Measurements from ENCODE around the gene ZCCHC7. TPM values are rescaled to one million over a fixed set of nuclear protein-coding genes. Genes with fewer than 3 reads are reported as not detected.
"Not testable (repeated sequence)": the region's sequence is repeated elsewhere in the genome, so short reads cannot be mapped to it uniquely, and the experiment has no call there.

The ZCCHC7 gene
- total RNA-seq, 1 donor from 2014 or later, result 30.8 TPM

DNA sequence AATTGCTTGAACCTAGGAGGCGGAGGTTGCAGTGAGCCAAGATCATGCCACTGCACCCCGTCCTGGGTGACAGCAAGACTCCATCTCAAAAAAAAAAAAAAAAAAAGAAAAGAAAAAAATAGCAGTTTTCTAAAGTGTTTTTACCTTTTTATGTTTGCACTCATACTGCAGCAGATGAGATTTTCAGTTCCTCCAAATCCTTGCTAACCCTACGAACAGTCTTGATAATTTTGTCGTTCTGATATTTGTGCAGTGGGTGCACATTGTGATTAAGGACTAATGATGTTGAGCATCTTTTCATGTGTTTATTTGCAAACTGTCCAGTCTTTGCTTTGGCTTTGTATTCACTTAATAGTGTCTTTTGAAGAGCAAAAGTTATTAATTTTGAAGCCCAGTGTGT, 42.9 kb downstream of the ZCCHC7 start:
- Histone ChIP-seq H3K27ac (ENCODE audit: low read depth, low read length) (no peak overlapping the region), H3K9me3 (ENCODE audit: control insufficient read depth in 3 of 3, low read length in 3 of 3) (no peaks in the 10 kb centered on the region), H3K27me3 (ENCODE audit: control insufficient read depth in 3 of 3, insufficient read depth in 3 of 3, low read length in 3 of 3) (no peaks in the 10 kb centered on the region), H3K9ac (ENCODE audit: low read depth in 1 of 3, low read length in 3 of 3) (no peak overlapping the region), H3K4me3 (ENCODE audit: low read length in 3 of 3) (no peak overlapping the region), H3K36me3 (ENCODE audit: control insufficient read depth in 3 of 3, insufficient read depth in 3 of 3, low read length in 3 of 3) (peaks cover 0 to 5% (median 5%) of the 10 kb centered on the region in 3 donors), H3K4me1 (ENCODE audit: control insufficient read depth in 3 of 3, insufficient read depth in 3 of 3, low read length in 3 of 3) (no peaks in the 10 kb centered on the region)

GRCh38 chr9:37164335-37164734, 44.0 kb downstream of the ZCCHC7 start:
- H3K4me1 ChIP-seq (ENCODE audit: control insufficient read depth in 3 of 3, insufficient read depth in 3 of 3, low read length in 3 of 3); H3K36me3 ChIP-seq (ENCODE audit: control insufficient read depth in 3 of 3, insufficient read depth in 3 of 3, low read length in 3 of 3); H3K27ac ChIP-seq (ENCODE audit: low read depth, low read length); H3K4me3 ChIP-seq (ENCODE audit: low read length in 3 of 3); H3K9me3 ChIP-seq (ENCODE audit: control insufficient read depth in 3 of 3, low read length in 3 of 3); H3K9ac ChIP-seq (ENCODE audit: low read depth in 1 of 3, low read length in 3 of 3); H3K27me3 ChIP-seq (ENCODE audit: control insufficient read depth in 3 of 3, insufficient read depth in 3 of 3, low read length in 3 of 3): not testable (repeated sequence)

- Histone ChIP-seq H3K9ac (ENCODE audit: low read depth in 1 of 3, low read length in 3 of 3) (no peak overlapping the region), H3K27ac (ENCODE audit: low read depth, low read length) (no peak overlapping the region), H3K4me1 (ENCODE audit: control insufficient read depth in 3 of 3, insufficient read depth in 3 of 3, low read length in 3 of 3) (no peaks in the 10 kb centered on the region), H3K36me3 (ENCODE audit: control insufficient read depth in 3 of 3, insufficient read depth in 3 of 3, low read length in 3 of 3) (peaks cover 0 to 5% (median 4%) of the 10 kb centered on the region in 3 donors), H3K9me3 (ENCODE audit: control insufficient read depth in 3 of 3, low read length in 3 of 3) (no peaks in the 10 kb centered on the region), H3K4me3 (ENCODE audit: low read length in 3 of 3) (no peak overlapping the region), H3K27me3 (ENCODE audit: control insufficient read depth in 3 of 3, insufficient read depth in 3 of 3, low read length in 3 of 3) (no peaks in the 10 kb centered on the region)
Measured at GRCh38 chr9:37165644-37166043, 45.3 kb downstream of the ZCCHC7 start.

DNA sequence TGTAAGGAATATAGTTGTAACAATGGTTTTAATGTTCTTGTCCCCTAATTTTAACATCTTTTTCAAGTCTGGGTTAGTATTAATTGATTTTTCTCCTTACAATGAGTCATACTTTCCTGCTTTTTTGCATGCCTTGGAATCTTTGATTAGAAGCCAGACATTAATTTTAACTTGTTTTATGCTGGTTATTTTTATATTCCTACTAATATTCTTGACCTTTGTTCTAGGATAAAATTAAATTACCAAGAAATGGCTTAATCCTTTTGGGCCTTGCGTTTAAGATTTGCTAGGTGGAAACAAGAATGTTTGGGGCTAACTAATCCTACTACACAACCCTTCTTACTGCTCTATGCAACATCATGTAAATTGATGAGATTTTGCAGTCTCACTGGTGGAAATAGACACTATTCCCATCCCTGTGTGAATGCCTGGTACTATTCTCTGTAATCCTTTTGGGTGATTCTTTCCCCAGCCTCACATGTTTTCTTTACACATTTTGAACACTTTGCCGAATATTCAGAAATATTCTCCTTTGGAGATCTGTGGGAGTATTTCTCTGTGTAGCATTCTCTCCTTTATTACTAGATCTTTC, 47.2 kb downstream of the ZCCHC7 start:
- H3K4me1 ChIP-seq (ENCODE audit: control insufficient read depth in 3 of 3, insufficient read depth in 3 of 3, low read length in 3 of 3), result no peaks in the 10 kb centered on the region
- no peak overlapping the region for H3K9ac ChIP-seq (ENCODE audit: low read depth in 1 of 3, low read length in 3 of 3)
- peaks cover 0 to 2% (median 0%) of the 10 kb centered on the region in 3 donors for H3K36me3 ChIP-seq (ENCODE audit: control insufficient read depth in 3 of 3, insufficient read depth in 3 of 3, low read length in 3 of 3)
- H3K4me3 ChIP-seq (ENCODE audit: low read length in 3 of 3), result no peak overlapping the region
- no peaks in the 10 kb centered on the region for H3K27me3 ChIP-seq (ENCODE audit: control insufficient read depth in 3 of 3, insufficient read depth in 3 of 3, low read length in 3 of 3)
- no peaks in the 10 kb centered on the region for H3K9me3 ChIP-seq (ENCODE audit: control insufficient read depth in 3 of 3, low read length in 3 of 3)
- H3K27ac ChIP-seq (ENCODE audit: low read depth, low read length), result no peak overlapping the region

- Histone ChIP-seq H3K9ac (ENCODE audit: low read depth in 1 of 3, low read length in 3 of 3) (no peak overlapping the region), H3K27ac (ENCODE audit: low read depth, low read length) (no peak overlapping the region), H3K4me3 (ENCODE audit: low read length in 3 of 3) (no peak overlapping the region), H3K36me3 (ENCODE audit: control insufficient read depth in 3 of 3, insufficient read depth in 3 of 3, low read length in 3 of 3) (peaks cover 0 to 2% (median 0%) of the 10 kb centered on the region in 3 donors), H3K27me3 (ENCODE audit: control insufficient read depth in 3 of 3, insufficient read depth in 3 of 3, low read length in 3 of 3) (no peaks in the 10 kb centered on the region), H3K9me3 (ENCODE audit: control insufficient read depth in 3 of 3, low read length in 3 of 3) (no peaks in the 10 kb centered on the region), H3K4me1 (ENCODE audit: control insufficient read depth in 3 of 3, insufficient read depth in 3 of 3, low read length in 3 of 3) (no peaks in the 10 kb centered on the region)
Measured at GRCh38 chr9:37172557-37172956, 52.2 kb downstream of the ZCCHC7 start.

GRCh38 chr9:37174247-37174646, 53.9 kb downstream of the ZCCHC7 start:
- Histone ChIP-seq H3K9me3 (ENCODE audit: control insufficient read depth in 3 of 3, low read length in 3 of 3) (no peaks in the 10 kb centered on the region), H3K4me1 (ENCODE audit: control insufficient read depth in 3 of 3, insufficient read depth in 3 of 3, low read length in 3 of 3) (no peaks in the 10 kb centered on the region), H3K4me3 (ENCODE audit: low read length in 3 of 3) (no peak overlapping the region), H3K27ac (ENCODE audit: low read depth, low read length) (no peak overlapping the region), H3K36me3 (ENCODE audit: control insufficient read depth in 3 of 3, insufficient read depth in 3 of 3, low read length in 3 of 3) (peaks cover 0 to 2% (median 0%) of the 10 kb centered on the region in 3 donors), H3K27me3 (ENCODE audit: control insufficient read depth in 3 of 3, insufficient read depth in 3 of 3, low read length in 3 of 3) (no peaks in the 10 kb centered on the region), H3K9ac (ENCODE audit: low read depth in 1 of 3, low read length in 3 of 3) (no peak overlapping the region)

GRCh38 chr9:37178742-37179141, 58.4 kb downstream of the ZCCHC7 start:
- H3K4me1 ChIP-seq (ENCODE audit: control insufficient read depth in 3 of 3, insufficient read depth in 3 of 3, low read length in 3 of 3), result no peaks in the 10 kb centered on the region
- no peaks in the 10 kb centered on the region for H3K9me3 ChIP-seq (ENCODE audit: control insufficient read depth in 3 of 3, low read length in 3 of 3)
- no peak overlapping the region for H3K9ac ChIP-seq (ENCODE audit: low read depth in 1 of 3, low read length in 3 of 3)
- H3K27ac ChIP-seq (ENCODE audit: low read depth, low read length), result no peak overlapping the region
- H3K27me3 ChIP-seq (ENCODE audit: control insufficient read depth in 3 of 3, insufficient read depth in 3 of 3, low read length in 3 of 3), result no peaks in the 10 kb centered on the region
- H3K36me3 ChIP-seq (ENCODE audit: control insufficient read depth in 3 of 3, insufficient read depth in 3 of 3, low read length in 3 of 3), result no peaks in the 10 kb centered on the region
- H3K4me3 ChIP-seq (ENCODE audit: low read length in 3 of 3), result no peak overlapping the region

DNA sequence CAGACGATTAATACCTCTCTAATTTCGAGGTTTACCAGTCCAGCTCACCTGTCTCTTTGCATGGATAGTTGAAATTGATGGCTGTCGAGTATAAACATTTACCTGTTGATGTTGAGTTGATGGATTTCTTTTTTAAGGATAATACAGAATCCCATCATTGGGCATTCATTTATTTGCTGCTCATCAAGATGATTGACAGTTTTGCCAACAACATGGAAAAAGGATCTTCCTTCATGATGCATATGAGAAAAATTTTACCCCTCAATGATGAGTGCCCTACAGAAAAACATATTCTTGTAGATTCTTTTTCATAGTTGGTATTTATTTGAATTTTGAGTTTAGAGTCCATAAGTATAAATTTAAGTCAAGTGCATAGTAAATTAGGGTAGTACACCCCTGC, 59.2 kb downstream of the ZCCHC7 start:
- Histone ChIP-seq H3K9me3 (ENCODE audit: control insufficient read depth in 3 of 3, low read length in 3 of 3) (no peaks in the 10 kb centered on the region), H3K4me3 (ENCODE audit: low read length in 3 of 3) (no peak overlapping the region), H3K27ac (ENCODE audit: low read depth, low read length) (no peak overlapping the region), H3K9ac (ENCODE audit: low read depth in 1 of 3, low read length in 3 of 3) (no peak overlapping the region), H3K27me3 (ENCODE audit: control insufficient read depth in 3 of 3, insufficient read depth in 3 of 3, low read length in 3 of 3) (no peaks in the 10 kb centered on the region), H3K4me1 (ENCODE audit: control insufficient read depth in 3 of 3, insufficient read depth in 3 of 3, low read length in 3 of 3) (no peaks in the 10 kb centered on the region), H3K36me3 (ENCODE audit: control insufficient read depth in 3 of 3, insufficient read depth in 3 of 3, low read length in 3 of 3) (no peaks in the 10 kb centered on the region)

GRCh38 chr9:37180138-37180537, 59.8 kb downstream of the ZCCHC7 start:
- Histone ChIP-seq H3K4me3 (ENCODE audit: low read length in 3 of 3) (no peak overlapping the region), H3K27me3 (ENCODE audit: control insufficient read depth in 3 of 3, insufficient read depth in 3 of 3, low read length in 3 of 3) (no peaks in the 10 kb centered on the region), H3K27ac (ENCODE audit: low read depth, low read length) (no peak overlapping the region), H3K36me3 (ENCODE audit: control insufficient read depth in 3 of 3, insufficient read depth in 3 of 3, low read length in 3 of 3) (no peaks in the 10 kb centered on the region), H3K9me3 (ENCODE audit: control insufficient read depth in 3 of 3, low read length in 3 of 3) (no peaks in the 10 kb centered on the region), H3K4me1 (ENCODE audit: control insufficient read depth in 3 of 3, insufficient read depth in 3 of 3, low read length in 3 of 3) (no peaks in the 10 kb centered on the region), H3K9ac (ENCODE audit: low read depth in 1 of 3, low read length in 3 of 3) (no peak overlapping the region)

DNA sequence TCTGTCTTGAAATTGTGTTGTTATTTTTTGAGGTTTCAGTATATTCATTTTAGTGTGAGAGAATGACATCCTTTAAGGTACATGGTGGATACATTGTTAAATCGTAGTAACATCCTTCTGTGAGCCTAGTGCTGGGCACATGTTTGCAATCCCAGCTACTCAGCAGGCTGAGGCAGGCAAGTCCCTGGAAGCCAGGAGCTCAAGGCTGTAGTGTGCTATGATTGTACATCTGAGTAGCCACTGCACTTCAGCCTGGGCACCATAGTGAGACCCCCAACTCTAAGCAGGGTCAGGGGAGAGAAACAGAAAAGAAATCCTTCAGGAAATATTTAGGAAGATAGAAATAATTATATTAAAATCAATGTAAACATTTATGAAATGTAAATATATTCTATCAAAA, 62.3 kb downstream of the ZCCHC7 start:
- H3K4me1 ChIP-seq (ENCODE audit: control insufficient read depth in 3 of 3, insufficient read depth in 3 of 3, low read length in 3 of 3), result no peaks in the 10 kb centered on the region
- H3K4me3 ChIP-seq (ENCODE audit: low read length in 3 of 3), result no peak overlapping the region
- H3K36me3 ChIP-seq (ENCODE audit: control insufficient read depth in 3 of 3, insufficient read depth in 3 of 3, low read length in 3 of 3), result no peaks in the 10 kb centered on the region

More for the DNA sequence above, 62.3 kb downstream of the ZCCHC7 start:
- no peaks in the 10 kb centered on the region for H3K9me3 ChIP-seq (ENCODE audit: control insufficient read depth in 3 of 3, low read length in 3 of 3)
- H3K9ac ChIP-seq (ENCODE audit: low read depth in 1 of 3, low read length in 3 of 3), result no peak overlapping the region
- no peak overlapping the region for H3K27ac ChIP-seq (ENCODE audit: low read depth, low read length)
- no peaks in the 10 kb centered on the region for H3K27me3 ChIP-seq (ENCODE audit: control insufficient read depth in 3 of 3, insufficient read depth in 3 of 3, low read length in 3 of 3)
